NCI-H82 treated with DMSO at 0.1 percent for 48 hours (cell line): ENCODE data around the gene NDP.
"Not testable (repeated sequence)": the region's sequence is repeated elsewhere in the genome, so short reads cannot be mapped to it uniquely, and the experiment has no call there.

Source experiments
- DNase-seq: peaks from one replicate; lab custom pipeline; 2025; ENCODE audit not compliant: unreplicated experiment; lab: John Stamatoyannopoulos, UW

NDP gene

DNA sequence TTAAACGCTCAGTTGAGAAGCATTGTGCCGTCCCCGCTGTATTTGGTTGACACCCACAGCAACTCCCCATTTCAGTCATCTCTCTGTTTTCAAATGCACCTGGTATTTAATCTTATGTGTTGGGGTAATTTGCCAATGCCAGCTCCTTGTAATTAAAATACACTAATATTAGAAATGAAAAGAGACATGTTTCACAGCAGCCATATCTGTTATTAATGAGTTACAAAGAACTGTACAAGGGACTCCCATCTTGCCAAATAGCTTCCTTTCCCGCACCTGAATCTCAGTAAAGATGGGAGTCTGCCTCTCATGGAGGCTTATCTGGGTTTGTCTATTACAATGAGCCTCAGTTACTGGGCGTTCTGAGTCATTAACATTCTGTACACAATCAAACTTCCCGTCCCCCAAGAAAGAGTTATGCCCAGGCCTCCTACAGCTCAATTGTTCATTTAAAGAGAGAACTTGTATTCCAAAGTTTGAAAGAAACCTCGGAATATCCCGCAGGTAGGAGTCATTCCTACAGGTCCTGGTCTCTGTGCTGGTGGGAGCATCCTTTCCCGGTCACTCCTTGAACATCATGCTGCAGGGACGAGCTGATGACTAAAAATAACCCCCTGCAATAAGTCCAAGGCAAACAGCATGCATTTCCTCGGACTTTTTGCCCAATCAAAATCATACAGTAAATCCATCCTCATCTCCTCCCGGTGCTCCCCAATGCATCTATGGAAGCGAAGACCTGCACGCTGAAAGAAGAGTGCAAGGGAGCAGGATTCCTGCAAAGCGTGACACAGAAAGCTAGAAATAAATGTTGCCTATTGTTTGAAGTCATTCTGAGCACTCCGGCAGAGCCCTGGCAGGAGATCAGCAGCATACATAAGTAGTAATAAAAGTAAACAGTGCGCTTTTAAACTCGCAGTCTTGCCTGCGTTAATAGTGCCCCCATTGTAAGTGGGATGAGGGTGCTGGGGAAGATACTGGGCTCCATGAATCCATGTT is 926 bp downstream of the NDP start:
- no peak for DNase-seq

DNA sequence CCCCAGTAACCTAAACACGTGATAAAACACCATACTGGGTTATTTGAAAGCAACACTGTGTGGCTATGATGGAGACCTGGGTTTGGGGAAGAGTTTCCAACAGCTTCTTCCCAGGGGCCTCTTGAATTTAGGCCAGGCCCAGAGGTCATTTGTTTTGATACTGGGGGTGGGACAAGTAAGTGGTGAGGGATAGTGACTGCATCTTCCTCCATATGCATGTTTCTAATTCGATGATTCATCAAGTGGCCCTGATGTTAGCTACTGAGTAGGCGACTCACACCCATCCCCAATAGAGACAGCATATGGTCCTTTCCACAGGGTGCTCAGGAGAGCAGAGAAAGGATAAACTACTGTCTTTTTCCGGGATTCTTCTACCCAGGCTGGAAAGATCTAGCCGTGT is 2.7 kb downstream of the NDP start:
- no peak for DNase-seq

DNA sequence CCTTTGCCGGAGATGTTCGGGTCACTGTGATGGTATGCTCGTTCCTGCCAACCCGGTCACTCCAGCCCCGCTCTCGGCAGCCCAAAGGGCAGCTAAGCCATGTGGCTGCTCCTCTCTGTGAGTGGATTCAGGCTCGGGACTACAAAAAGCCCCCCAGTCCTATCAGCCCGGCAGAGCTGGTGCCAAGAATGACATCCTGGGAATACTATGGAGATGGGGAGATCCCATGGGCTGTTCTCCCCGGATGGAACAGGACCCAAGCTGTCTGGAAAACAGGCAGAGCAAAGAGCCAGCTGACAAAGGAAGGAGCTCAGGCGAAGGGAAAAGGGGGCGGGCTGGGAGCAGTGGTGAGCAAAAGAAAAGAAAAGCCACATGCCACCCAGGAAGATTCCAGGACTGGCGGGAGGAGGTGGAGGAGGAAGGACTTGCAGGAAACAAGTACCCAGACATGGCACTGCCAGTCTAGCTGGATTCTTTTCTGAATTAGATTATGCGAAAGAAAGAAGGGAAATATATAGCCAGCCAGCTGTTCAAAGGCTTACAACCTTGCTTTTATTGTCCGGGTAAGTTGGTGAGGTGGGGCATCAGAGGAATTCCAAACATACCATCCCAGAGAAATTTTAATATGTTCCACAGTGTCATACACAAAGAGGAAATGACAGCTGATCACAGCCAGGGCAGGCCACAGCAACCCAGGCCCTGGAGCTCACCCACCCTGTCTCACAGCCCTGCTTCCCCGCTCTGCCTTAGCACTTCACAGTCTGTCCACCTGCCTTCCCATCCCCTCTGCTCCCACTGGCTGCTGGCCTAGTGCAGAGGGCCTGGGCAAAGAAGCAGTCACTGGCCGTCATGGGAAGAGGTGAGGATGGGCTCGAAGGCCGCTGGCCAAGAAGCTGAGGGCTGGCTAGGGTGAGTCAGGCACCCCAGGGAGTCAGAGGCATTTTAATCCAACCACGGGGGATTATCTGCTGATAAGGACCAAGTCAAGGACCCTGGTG is 3.4 kb downstream of the NDP start:
- no peak for DNase-seq

DNA sequence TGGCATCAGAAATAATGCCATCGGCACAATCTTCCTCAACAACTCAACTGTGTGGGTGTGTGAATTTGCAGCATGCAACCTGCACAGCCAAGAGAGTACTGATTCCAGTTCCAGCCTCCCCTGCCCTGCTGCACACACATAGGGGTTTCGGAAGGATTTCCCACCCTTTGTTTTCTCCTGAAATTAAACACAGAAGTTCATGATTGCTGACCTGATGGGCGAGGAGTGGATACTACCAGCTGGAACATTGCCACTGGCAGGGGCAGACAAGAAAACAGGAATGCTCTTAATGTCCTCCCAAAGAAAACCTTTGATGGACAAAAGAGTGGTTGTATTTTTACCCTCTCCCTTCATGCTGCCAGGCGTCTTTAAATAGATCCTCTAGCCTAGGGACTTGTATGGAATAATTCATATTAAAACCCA is 4.8 kb downstream of the NDP start:
- no peak for DNase-seq

DNA sequence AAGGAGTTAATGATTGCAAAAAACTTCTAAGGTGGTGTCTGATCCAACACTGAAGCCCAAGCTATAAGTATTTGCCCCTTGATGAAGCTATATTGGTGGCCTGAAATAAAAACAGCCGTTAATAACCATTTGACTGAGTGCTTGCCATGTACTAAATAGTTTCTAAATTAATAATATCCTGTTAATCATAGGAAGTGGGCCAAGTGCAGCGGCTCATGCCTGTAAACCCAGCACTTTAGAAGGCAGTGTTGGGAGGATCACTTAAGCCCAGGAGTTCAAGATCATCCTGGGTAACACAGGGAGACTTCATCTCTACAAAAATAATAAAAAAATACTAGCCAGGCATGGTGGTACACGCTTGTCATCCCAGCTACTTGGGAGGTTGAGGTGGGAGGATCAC is 8.3 kb downstream of the NDP start:
- no peak for DNase-seq

DNA sequence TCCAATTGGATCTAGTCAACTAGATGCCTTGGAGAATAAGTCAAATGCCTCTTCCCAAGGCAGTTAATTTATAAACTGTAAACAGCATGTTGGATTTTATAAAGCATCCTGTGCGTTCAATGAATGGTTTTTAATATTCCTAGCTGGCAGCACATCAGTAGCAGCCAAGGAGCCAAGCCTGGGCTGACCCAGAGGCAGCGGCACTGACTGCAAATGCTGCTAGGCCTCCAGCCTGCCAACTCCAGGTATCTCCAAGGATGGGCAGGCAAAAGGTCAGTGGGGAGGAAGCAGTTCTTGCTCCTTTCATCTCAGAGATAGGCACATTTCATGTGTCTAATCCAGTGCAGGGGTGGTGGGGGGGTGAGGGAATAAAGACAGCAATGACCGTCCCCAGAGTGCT is 9.5 kb downstream of the NDP start:
- no peak for DNase-seq

DNA sequence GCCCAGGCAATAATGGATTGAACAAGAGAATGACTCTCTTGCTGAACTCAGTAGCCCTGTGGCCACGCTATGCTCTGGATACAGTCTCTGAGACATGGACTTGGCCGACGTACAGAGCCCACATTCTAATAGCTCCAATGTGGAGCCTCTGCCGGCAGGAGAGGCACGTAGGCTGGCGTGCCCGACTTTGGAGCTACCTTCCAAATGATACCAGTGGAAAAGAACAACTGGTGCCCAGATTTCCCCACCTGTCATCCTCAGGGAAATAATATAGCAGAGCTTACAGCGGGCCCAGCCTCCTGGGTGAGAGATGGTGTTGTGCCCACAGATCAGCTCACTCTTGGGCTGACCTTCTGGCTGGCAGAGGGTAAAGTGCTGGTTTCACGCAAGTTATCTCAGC is 10.6 kb downstream of the NDP start:
- DNase-seq: no peak

DNA sequence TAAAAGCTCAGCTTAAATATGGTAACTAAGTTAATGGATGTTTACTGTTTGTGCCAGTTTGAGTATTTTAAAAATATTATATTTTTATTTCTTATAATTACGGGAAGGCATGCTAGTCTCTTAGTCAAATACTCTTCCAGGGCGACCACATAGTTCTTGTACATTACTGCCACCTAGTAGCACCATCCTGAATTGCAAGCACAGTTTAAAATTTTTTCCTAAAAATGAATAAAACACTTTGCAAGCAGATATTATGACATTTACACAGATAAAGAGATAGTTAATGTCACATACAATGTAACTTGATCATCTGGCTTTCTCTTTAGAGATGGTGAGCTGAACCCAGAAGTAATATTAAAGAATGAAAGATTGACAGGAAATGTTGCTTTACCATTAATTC is 11.5 kb downstream of the NDP start:
- no peak for DNase-seq

DNA sequence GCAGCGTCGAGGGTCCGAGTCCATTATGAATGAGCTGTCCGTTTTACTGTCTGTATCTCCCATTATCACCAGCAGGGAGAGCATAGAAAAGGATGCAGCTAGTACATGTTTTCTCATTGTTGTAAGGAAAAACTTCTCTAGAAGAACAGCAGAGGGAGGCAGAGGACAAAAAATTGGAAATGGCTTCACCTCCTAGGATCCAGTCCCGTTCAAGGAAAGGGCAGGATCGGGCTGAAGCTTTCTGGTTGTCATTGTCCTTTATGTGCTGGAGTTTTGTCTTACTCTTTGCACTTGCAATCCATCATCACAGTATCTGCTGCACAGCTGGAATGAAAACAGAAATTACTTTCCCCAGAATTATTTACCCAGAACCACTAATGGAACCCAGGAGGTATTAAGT is 14.7 kb downstream of the NDP start:
- DNase-seq: peak; percentile 73

DNA sequence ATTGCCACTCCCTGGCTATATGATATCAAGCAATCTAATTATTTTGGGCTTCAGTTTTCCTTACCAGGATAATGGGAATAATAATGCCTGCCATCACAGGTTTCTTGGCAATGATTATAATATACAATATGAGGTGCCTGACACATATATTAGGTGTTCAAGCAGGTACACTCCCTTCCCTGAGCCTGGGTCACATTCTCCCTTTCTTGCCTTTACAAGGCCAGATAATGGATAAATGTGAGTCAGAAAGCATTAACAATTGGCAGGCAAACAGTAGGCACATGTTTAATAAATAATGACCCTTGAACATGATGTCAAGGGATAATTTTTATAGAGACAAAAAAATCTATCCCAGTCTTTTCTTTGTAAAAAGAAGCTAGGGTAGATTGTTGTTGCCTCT is 17.2 kb downstream of the NDP start:
- DNase-seq: no peak

DNA sequence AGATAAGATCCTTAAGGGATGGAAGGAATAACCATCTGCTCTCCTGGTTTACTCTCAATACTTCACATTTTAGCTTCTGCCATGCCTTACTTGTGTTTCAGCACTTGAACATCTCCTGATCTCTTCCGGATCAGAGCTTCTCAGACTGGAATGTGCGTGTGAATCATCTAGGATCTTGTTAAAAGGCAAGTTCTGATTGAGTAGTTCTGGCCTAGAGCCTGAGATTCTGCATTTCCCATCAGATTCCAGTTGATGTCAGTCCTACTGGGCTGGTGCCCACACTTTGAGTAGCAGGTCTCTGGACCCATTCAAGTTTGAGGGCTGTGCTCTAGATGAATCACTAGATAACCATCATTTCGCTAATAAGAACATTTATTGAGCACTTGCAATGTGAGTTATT is 20.0 kb downstream of the NDP start:
- no peak for DNase-seq

DNA sequence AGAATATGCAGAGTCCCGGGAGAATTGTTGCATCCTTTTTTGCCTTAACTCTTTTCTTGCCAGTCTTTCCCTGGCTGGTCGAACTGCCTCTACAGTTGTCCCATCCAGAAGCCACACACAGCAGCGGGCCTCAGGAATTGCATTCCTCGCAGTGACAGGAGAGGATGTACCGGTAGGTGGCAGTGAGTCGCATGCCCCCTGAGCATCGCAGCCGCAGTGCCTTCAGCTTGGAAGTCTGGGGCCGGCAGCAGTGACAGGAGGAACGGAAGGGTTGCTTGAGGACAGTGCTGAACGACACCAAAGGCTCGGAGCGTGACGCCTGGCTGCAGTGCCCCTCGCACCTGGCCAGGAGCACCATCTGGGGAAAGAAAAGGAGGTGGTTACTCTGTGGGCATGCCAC is 23.5 kb downstream of the NDP start:
- peak; percentile 34 for DNase-seq

DNA sequence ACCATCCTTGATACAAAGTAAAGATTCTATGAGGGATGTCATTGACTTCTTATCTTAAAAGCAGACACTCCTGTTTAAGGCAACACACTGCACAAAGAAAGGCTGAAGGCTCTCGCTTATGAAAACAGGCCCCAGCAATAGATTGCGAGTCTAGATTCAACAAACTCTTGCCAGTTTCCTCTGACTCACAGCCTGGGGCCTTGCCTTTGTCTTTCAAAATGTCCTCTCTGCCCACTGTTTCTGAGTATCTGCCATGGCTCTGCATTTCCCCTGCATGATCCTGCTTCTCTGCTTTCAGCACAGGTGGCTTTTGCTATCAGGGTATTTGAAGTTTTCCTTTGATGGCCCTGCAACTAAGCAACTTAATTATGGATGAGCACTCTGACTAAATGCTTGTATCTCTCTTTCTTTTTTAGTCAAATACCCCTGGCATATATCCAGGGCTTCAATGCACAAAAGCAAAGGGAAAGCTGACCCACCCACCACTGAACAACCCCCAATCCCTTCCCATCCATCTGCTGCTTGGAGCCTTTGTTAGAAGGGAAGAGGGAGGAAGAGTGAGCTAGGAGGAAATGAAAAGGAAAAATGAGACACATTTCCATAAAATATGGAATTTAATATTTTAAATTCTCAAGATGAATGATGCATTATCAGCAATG is 32.2 kb downstream of the NDP start:
- DNase-seq: no peak

DNA sequence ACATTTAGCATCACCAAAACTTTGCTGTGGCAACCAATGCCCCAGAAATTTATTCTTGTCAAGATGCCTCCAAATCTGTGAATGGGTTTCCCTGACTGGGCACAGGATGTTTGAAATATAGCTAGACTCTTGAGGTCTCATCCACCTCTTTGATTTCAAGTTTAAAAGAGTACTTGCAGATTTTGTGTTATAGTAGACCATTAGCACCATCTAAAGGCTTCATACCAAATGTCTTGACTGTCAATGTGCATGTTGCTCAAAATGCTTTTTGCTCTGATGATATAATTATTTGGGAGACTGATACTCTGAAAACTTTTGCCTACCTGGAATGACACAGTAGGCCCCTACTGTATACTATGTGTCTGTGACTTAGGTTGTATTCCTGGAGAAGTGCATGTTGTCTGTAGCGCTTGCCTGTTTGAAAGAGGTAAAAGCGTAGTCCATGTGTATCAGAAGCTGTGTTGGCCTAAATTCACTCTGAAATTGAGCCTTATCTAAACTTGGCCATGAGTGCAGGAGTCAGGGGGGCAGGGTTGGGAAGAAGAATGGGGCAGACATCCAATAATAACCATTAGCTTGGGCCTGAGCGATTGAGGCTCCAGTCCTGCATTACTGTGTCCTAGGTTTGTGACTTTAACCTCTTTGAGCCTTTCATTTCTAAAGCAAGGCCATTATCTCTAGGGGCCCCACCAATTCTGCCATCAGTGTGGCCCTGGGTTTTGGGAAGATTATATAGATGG is 33.8 kb downstream of the NDP start:
- DNase-seq: no peak

DNA sequence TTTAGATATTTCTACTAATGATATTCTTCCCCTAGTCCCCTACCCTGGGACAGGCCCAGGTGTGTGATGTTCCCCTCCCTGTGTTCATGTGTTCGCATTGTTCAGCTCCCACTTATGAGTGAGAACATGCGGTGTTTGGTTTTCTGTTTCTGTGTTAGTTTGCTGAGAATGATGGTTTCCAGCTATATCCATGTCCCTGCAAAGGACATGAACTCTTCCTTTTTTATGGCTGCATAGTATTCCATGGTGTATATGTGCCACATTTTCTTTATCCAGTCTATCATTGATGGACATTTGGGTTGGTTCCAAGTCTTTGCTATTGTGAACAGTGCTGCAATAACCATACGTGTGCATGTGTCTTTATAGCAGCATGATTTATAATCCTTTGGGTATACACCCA is 51.2 kb downstream of the NDP start:
- DNase-seq: not testable (repeated sequence)

DNA sequence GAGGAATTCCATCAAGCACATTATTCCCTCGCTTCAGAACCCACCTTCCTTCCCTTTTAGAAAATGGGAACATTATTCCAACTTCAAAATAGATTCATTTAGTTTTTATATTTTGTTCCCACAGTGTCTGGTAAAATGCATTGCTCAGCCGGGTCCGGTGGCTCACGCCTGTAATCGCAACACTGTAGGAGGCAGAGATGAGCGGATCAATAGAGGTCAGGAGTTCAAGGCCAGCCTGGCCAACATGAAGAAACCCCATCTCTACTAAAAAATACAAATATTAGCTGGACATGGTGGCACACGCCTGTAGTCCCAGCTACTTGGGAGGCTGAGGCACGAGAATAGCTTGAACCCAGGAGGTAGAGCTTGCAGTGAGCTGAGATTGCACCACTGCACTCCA is 62.4 kb downstream of the NDP start:
- DNase-seq: not testable (repeated sequence)

DNA sequence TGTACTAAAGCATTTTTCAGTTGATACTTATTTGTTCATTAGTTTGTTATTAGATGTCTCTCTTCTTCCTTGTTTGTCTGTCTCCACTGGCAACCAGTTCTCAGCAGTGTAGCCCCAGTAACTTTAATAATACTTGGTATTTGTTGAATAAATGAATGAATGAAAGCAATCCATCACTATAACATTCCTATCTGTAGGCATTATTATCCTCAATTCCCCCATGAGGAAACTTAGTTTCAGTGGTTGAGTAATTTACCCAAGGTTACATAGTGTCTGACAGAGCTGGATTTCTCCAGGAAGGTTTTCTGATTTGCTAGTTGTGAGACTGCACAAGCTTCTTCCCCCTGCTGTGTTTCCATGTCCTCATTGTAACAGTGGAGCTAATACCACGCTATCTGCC is 63.2 kb downstream of the NDP start:
- peak; percentile 34 for DNase-seq

DNA sequence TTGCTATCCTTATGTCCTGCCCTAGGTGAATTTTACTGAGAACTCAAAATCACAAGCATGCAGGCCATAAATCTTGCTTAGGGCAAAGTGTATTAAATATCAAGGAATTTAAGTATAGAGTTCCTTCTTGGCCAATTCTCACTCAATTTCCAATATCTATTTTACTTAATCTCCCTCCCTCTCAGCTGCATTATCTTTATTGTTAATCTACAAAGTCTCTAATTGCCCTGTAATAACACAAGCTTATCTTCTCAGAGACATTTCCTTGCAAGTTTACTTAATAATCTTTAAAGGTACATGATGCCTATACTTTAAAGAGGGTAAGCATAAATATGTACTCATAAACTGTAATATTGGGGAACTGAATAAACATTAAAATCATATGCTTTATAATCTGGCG is 64.0 kb downstream of the NDP start:
- DNase-seq: no peak

DNA sequence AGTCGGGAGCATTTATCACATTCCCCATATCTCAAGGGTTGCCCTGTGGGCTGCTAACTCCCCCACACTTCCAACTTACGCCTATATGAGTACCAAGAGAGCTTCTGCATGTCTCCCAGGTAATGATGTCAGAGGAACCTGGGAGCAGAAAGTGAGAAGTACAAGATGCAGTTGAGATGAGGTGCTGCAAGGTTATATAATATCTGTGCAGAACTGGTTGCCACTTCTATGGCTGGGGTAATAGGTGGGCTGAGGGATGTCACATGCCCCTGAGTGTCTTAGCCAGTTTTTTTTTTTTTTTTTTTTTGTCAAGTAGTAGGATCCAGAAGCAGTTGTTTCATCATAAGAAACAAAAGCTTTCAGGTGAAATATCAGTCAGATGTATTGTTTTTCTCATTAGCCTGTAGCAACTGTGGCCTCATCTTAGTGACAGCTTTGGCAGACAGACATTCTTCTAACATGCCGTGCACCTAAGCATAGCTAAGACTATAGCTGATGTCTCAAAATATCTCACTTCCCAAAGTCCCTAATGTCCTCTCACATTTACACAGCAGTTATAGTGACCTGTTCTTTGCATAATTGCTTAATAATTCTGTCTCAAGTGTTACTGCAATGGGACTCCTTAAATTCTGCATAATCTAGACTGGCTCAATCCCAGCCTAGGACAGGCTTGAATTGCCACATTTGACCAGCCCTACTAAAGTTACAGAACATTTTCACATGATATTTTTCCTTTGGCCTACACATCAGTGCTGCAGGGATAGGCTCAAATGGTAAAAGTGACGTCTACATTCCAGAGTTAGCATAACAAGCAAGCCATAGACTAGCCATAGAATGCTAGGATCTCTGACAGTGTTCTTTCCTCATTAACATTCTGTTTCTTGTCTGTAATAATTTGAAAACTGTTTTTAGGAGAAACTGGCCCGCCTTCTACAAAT is 73.0 kb downstream of the NDP start:
- DNase-seq: no peak
